Liver (tissue), 2 donors: ENCODE measurements around the gene ZNF93.

Experiments used
- TF ChIP-seq, protein P1 (sequence below): fragments of 150-350 bp; IDR thresholded peaks from 2 replicates; pipeline ENCODE4 v1.5.1; 2017; ENCODE audit warnings: improper control_type of control experiment, low read depth, low read length; ENCODE audit not compliant: missing input control
- TF ChIP-seq, protein P2 (sequence below): IDR thresholded peaks from 2 replicates; pipeline ENCODE4 v1.6.1; 2016; ENCODE audit warnings: antibody characterized with exemption, mild to moderate bottlenecking
- donor health status: healthy.

GRCh38 chr19:19871932-19872331 is 28.8 kb upstream of the ZNF93 start:
- TF ChIP-seq, protein P1, sequence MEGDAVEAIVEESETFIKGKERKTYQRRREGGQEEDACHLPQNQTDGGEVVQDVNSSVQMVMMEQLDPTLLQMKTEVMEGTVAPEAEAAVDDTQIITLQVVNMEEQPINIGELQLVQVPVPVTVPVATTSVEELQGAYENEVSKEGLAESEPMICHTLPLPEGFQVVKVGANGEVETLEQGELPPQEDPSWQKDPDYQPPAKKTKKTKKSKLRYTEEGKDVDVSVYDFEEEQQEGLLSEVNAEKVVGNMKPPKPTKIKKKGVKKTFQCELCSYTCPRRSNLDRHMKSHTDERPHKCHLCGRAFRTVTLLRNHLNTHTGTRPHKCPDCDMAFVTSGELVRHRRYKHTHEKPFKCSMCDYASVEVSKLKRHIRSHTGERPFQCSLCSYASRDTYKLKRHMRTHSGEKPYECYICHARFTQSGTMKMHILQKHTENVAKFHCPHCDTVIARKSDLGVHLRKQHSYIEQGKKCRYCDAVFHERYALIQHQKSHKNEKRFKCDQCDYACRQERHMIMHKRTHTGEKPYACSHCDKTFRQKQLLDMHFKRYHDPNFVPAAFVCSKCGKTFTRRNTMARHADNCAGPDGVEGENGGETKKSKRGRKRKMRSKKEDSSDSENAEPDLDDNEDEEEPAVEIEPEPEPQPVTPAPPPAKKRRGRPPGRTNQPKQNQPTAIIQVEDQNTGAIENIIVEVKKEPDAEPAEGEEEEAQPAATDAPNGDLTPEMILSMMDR: no peak
- TF ChIP-seq, protein P2, sequence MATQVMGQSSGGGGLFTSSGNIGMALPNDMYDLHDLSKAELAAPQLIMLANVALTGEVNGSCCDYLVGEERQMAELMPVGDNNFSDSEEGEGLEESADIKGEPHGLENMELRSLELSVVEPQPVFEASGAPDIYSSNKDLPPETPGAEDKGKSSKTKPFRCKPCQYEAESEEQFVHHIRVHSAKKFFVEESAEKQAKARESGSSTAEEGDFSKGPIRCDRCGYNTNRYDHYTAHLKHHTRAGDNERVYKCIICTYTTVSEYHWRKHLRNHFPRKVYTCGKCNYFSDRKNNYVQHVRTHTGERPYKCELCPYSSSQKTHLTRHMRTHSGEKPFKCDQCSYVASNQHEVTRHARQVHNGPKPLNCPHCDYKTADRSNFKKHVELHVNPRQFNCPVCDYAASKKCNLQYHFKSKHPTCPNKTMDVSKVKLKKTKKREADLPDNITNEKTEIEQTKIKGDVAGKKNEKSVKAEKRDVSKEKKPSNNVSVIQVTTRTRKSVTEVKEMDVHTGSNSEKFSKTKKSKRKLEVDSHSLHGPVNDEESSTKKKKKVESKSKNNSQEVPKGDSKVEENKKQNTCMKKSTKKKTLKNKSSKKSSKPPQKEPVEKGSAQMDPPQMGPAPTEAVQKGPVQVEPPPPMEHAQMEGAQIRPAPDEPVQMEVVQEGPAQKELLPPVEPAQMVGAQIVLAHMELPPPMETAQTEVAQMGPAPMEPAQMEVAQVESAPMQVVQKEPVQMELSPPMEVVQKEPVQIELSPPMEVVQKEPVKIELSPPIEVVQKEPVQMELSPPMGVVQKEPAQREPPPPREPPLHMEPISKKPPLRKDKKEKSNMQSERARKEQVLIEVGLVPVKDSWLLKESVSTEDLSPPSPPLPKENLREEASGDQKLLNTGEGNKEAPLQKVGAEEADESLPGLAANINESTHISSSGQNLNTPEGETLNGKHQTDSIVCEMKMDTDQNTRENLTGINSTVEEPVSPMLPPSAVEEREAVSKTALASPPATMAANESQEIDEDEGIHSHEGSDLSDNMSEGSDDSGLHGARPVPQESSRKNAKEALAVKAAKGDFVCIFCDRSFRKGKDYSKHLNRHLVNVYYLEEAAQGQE: no peak
